Measurements from ENCODE around the gene FLT1. TPM values are rescaled to one million over a fixed set of nuclear protein-coding genes. Genes with fewer than 3 reads are reported as not detected.

Gene FLT1
- polyA plus RNA-seq, 3 donors from 2014 or later = not detected

- Mint-ChIP-seq H3K4me3 (peak overlapping the region in 1 of 5 donors; percentile 11), H3K27ac (no peak overlapping the region), H3K36me3 (no peaks in the 10 kb centered on the region), H3K27me3 (ENCODE audit: low read depth in 3 of 3) (peaks cover 5 to 9% (median 6%) of the 10 kb centered on the region in 3 donors), H3K9me3 (peaks cover 0 to 2% (median 0%) of the 10 kb centered on the region in 6 donors), H3K4me1 (peaks cover 0 to 2% of the 10 kb centered on the region in 2 donors)
- DNase-seq = no peak
Observed at GRCh38 chr13:28533441-28534166, 38.7 kb upstream of the FLT1 start.

DNA sequence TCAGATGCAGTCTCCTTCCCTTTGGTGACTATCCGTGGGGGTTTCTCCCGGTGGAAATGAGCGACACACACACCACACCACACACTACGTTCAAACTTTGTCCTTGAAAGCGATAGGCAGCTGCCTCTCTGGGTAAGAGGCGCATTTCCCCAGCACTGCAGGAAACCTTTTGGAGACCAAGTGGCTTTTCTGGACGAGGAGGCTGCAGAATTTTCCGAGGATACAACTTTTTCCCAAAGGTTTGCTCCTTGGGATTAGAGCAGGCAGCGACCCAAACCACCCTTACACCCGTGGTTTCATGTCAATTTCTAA is 38.2 kb upstream of the FLT1 start:
- H3K27me3 Mint-ChIP-seq (ENCODE audit: low read depth in 3 of 3) = peaks cover 5 to 6% (median 5%) of the 10 kb centered on the region in 3 donors
- no peaks in the 10 kb centered on the region for H3K36me3 Mint-ChIP-seq
- H3K4me1 Mint-ChIP-seq = peaks cover under 1 to 2% of the 10 kb centered on the region in 2 donors
- H3K27ac Mint-ChIP-seq = no peak overlapping the region
- no peak for DNase-seq
- H3K4me3 Mint-ChIP-seq = peak overlapping the region in 4 of 5 donors; percentile 23 to 62 (median 31)
- peaks cover 0 to 2% (median 0%) of the 10 kb centered on the region in 6 donors for H3K9me3 Mint-ChIP-seq

DNA sequence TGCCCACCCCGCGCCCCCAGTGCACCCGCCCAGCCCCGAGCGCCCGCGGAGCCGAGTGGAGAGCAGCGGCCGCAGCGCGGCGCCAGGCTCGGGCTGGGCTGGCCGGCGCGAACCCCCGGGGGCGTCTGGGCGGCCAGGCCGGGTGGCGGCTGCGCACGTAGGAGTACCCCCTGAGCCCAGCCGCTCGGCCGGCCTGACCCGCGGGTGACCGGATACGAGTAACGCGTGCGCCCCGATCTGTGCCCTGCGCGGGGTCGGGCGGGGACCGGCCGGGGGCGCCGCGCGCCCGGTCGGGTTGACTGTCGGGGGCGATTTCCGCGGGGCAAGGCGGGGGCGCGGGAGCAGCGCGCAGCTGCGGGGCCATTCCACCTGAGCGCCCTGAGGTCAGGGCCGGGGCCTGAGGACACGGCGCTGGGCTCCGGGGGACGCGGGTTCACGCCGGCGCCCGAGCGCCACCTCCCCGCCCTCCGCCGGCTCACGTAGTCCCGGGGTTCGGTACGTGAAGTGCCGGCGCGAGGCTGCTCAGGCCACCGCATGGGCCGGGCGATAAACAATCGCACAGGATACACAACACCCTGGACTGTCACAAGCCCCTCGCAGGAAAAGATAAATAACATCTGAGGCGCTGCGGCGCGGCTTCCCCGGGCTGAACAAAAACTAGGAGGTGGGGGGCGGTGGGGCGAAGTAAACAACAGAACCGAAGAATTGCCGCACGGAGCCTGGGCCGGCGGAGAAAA is 37.6 kb upstream of the FLT1 start:
- H3K4me1 Mint-ChIP-seq = peaks cover 2 to 6% of the 10 kb centered on the region in 2 donors
- peaks cover 0 to 2% (median 0%) of the 10 kb centered on the region in 6 donors for H3K9me3 Mint-ChIP-seq
- no peak for DNase-seq
- H3K4me3 Mint-ChIP-seq = peak overlapping the region in 4 of 5 donors; percentile 23 to 62 (median 31)
- H3K36me3 Mint-ChIP-seq = peaks cover 0 to 5% (median 0%) of the 10 kb centered on the region in 3 donors
- peaks cover 5 to 9% (median 6%) of the 10 kb centered on the region in 3 donors for H3K27me3 Mint-ChIP-seq (ENCODE audit: low read depth in 3 of 3)
- no peak overlapping the region for H3K27ac Mint-ChIP-seq

DNA sequence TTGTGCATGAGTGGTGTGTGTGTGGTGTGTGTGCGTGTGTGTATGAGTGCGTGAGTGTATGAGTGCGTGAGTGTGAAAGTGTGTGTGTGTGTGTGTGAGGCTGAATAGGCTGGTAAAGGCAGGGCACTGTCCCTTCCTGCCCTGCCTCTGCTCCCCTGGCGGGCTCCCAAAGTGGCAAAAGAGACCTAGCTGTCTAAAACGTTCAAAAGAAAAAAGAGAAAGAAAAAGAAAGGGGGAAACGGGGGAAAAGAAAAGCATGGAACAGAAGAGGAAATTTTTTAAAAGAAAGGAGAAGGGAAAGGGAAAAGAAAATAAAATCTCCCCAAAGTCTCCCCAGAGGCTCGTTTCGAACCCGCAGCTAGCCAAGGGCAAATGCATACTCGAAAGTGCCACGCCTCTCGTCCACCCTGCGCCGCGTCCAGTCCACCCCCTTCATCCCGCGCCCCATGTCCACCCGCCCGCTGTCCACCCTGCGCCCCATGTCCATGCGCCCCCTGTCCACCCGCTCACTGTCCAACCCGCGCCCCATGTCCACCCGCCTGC is 37.0 kb upstream of the FLT1 start:
- Mint-ChIP-seq H3K4me1 (peaks cover 2 to 6% of the 10 kb centered on the region in 2 donors), H3K4me3 (no peak overlapping the region), H3K36me3 (peaks cover 0 to 5% (median 0%) of the 10 kb centered on the region in 3 donors), H3K9me3 (peaks cover 0 to under 1% (median 0%) of the 10 kb centered on the region in 6 donors), H3K27ac (no peak overlapping the region), H3K27me3 (ENCODE audit: low read depth in 3 of 3) (peaks cover 4 to 10% (median 6%) of the 10 kb centered on the region in 3 donors)
- no peak for DNase-seq

DNA sequence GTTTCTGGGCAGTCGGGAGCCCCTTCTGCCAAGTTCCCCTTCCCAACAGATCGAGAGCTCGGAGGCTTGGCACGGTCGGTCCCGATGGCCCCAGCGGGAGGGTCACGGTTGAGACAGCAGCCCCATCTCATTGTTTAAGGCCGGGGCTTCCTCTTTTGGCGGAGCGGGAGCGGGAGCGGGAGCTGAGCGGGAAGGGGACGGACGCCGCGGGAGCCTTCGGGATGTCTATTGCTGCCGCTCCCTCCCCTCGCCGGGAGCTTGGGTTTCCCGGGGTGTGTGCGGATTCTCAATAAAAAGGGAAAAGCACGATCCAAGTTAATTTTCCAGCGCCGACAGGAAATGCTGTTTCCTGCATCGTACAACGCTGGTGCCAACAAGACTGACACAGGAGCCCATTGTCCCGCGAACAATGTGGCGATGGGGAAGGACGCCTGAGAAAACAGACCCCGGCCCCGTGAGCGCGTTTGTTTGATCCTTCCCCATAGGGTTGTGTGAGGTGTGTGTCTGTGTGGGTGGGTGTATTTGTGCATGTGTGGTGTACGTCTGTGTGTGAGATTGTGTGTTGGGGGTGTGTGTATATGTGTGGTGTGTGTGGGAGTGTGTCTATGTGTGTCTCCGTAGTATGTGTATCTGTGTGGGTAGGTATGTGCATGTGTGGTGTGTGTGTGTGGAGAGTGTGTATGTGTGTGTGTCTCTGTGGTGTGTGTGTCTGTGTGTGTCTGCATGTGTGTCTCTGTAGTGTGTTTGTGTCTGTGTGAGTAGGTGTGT is 36.3 kb upstream of the FLT1 start:
- H3K27me3 Mint-ChIP-seq (ENCODE audit: low read depth in 3 of 3) = peaks cover 2 to 10% (median 6%) of the 10 kb centered on the region in 3 donors
- peaks cover 0 to 5% (median 0%) of the 10 kb centered on the region in 3 donors for H3K36me3 Mint-ChIP-seq
- no peak overlapping the region for H3K27ac Mint-ChIP-seq
- no peak for DNase-seq
- no peaks in the 10 kb centered on the region for H3K9me3 Mint-ChIP-seq
- H3K4me3 Mint-ChIP-seq = no peak overlapping the region
- H3K4me1 Mint-ChIP-seq = peaks cover 2 to 6% of the 10 kb centered on the region in 2 donors

DNA sequence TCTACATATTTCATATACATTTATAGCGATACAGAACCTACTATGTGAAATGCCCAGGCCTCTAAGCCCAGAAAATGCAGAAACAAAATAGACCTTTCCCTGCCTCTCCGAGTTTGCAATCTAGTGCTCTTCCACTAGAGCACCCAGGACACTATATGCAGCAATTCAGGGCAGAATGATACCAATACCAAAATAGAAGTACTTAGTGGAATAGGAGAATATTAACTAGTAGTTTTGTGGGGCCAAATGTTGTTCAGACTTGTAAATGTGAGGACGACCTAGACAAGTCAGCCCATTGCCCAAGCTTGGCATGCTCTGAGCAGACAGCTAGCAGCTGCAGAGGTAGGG is 35.8 kb upstream of the FLT1 start:
- no peak for DNase-seq
- Mint-ChIP-seq H3K4me3 (no peak overlapping the region), H3K36me3 (peaks cover 0 to 5% (median 0%) of the 10 kb centered on the region in 3 donors), H3K27me3 (ENCODE audit: low read depth in 3 of 3) (peaks cover 2 to 10% (median 6%) of the 10 kb centered on the region in 3 donors), H3K4me1 (peaks cover 2 to 6% of the 10 kb centered on the region in 2 donors), H3K9me3 (no peaks in the 10 kb centered on the region), H3K27ac (no peak overlapping the region)

GRCh38 chr13:28529836-28530235 is 34.9 kb upstream of the FLT1 start:
- H3K4me3 Mint-ChIP-seq = no peak overlapping the region
- DNase-seq = no peak
- H3K36me3 Mint-ChIP-seq = peaks cover 0 to 5% (median 0%) of the 10 kb centered on the region in 3 donors
- no peak overlapping the region for H3K27ac Mint-ChIP-seq
- H3K27me3 Mint-ChIP-seq (ENCODE audit: low read depth in 3 of 3) = peaks cover 0 to 10% (median 4%) of the 10 kb centered on the region in 3 donors
- peaks cover 2 to 6% of the 10 kb centered on the region in 2 donors for H3K4me1 Mint-ChIP-seq
- no peaks in the 10 kb centered on the region for H3K9me3 Mint-ChIP-seq

DNA sequence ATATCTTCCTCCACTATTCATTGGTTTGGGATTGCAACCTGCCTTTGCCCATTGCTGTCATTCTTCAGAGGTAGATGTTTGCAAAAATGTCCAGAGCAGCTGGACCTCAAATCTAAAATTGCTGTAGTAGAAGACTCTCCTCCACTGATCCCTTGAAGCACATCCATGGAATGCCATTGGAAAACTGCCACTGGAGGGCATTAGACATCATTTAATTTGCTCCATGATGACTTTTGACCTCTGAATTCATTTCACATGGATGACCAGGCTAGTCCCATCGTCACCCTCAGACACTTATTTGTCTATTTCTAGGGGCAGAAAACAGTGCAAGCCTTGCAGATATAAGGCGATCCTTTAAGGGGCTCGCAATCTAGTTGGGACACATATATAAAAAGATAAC is 33.9 kb upstream of the FLT1 start:
- Mint-ChIP-seq H3K27me3 (ENCODE audit: low read depth in 3 of 3) (peaks cover 0 to 11% (median under 1%) of the 10 kb centered on the region in 3 donors), H3K4me1 (peaks cover 2 to 6% of the 10 kb centered on the region in 2 donors), H3K36me3 (peaks cover 0 to 5% (median 0%) of the 10 kb centered on the region in 3 donors), H3K4me3 (no peak overlapping the region), H3K9me3 (no peaks in the 10 kb centered on the region), H3K27ac (no peak overlapping the region)
- no peak for DNase-seq

- Mint-ChIP-seq H3K4me1 (peaks cover 2 to 6% of the 10 kb centered on the region in 2 donors), H3K27ac (no peak overlapping the region), H3K9me3 (no peaks in the 10 kb centered on the region), H3K4me3 (no peak overlapping the region), H3K36me3 (peaks cover 0 to 5% (median 0%) of the 10 kb centered on the region in 3 donors), H3K27me3 (ENCODE audit: low read depth in 3 of 3) (peaks cover 0 to 11% (median 3%) of the 10 kb centered on the region in 3 donors)
- no peak for DNase-seq
Observed at GRCh38 chr13:28528388-28528787, 33.5 kb upstream of the FLT1 start.

DNA sequence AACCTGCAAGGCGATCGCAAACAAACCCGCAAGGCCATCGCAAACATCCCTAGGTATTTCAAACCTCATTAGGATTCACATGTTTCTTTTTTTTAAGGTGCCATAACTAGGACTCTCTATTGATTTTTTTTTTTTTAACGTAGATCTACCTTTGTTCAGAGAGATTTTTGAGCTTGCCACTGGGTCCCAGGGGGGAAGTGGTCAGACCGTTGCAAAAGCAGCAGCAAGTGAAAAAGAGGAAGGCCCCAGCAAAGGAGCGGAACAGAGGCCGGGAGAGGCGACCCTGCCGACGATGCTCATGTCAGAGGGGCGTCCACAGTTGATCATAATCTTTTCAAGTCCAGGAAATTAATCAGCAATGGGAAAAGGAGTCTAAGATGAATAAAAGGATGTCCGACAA is 32.7 kb upstream of the FLT1 start:
- peaks cover 0 to 6% of the 10 kb centered on the region in 2 donors for H3K4me1 Mint-ChIP-seq
- peaks cover 0 to 10% (median 3%) of the 10 kb centered on the region in 3 donors for H3K27me3 Mint-ChIP-seq (ENCODE audit: low read depth in 3 of 3)
- H3K4me3 Mint-ChIP-seq = no peak overlapping the region
- H3K27ac Mint-ChIP-seq = no peak overlapping the region
- H3K36me3 Mint-ChIP-seq = peaks cover 0 to 5% (median 0%) of the 10 kb centered on the region in 3 donors
- H3K9me3 Mint-ChIP-seq = no peaks in the 10 kb centered on the region
- DNase-seq = no peak

- H3K36me3 Mint-ChIP-seq = peaks cover 0 to 5% (median 0%) of the 10 kb centered on the region in 3 donors
- H3K4me1 Mint-ChIP-seq = peaks cover 0 to 6% of the 10 kb centered on the region in 2 donors
- DNase-seq = no peak
- no peak overlapping the region for H3K4me3 Mint-ChIP-seq
- H3K27me3 Mint-ChIP-seq (ENCODE audit: low read depth in 3 of 3) = peaks cover 0 to 10% (median 3%) of the 10 kb centered on the region in 3 donors
- H3K9me3 Mint-ChIP-seq = no peaks in the 10 kb centered on the region
- no peak overlapping the region for H3K27ac Mint-ChIP-seq
Observed at GRCh38 chr13:28526876-28527275, 31.9 kb upstream of the FLT1 start.

DNA sequence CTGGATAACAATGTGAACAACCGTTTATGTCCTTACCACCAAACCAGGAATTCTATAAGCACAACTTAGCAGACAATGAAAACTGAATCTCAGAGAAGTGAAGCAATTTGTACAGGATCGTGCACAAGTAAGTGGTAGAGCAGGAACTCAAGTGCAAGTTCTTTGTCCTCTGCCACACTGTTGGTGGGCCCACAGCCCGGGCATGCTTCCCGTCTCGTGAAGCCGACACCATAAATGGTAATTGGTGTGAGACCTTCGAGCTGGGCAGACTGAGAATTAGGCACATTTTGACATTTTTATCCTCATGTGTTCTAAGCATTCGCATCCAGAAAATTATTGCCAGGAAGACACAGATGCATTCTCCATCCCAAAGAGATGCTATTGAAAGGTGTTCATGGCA is 27.9 kb upstream of the FLT1 start:
- no peak for DNase-seq
- H3K36me3 Mint-ChIP-seq = peaks cover 0 to 3% (median 0%) of the 10 kb centered on the region in 3 donors
- no peak overlapping the region for H3K4me3 Mint-ChIP-seq
- H3K9me3 Mint-ChIP-seq = no peaks in the 10 kb centered on the region
- H3K27me3 Mint-ChIP-seq (ENCODE audit: low read depth in 3 of 3) = peaks cover 0 to 7% (median 6%) of the 10 kb centered on the region in 3 donors
- H3K4me1 Mint-ChIP-seq = peaks cover 0 to 4% of the 10 kb centered on the region in 2 donors
- no peak overlapping the region for H3K27ac Mint-ChIP-seq

GRCh38 chr13:28513745-28514144 is 18.8 kb upstream of the FLT1 start:
- Mint-ChIP-seq H3K4me1 (no peaks in the 10 kb centered on the region), H3K4me3 (no peak overlapping the region)

More at GRCh38 chr13:28513745-28514144, 18.8 kb upstream of the FLT1 start:
- Mint-ChIP-seq H3K27me3 (ENCODE audit: low read depth in 3 of 3) (peaks cover 6 to 15% (median 7%) of the 10 kb centered on the region in 3 donors), H3K36me3 (no peaks in the 10 kb centered on the region), H3K9me3 (no peaks in the 10 kb centered on the region), H3K27ac (no peak overlapping the region)
- DNase-seq = no peak

All from immature natural killer cell (primary cell).